ENCODE measurements around the gene PEAR1. TPM values are rescaled to one million over a fixed set of nuclear protein-coding genes. Genes with fewer than 3 reads are reported as not detected.
A peak's percentile ranks its signal among the peaks of the same experiment; 100 is the strongest.

Gene PEAR1
- total RNA-seq, 3 donors from 2014 or later, result 2.3 to 7.2 (median 4.6) TPM

DNA sequence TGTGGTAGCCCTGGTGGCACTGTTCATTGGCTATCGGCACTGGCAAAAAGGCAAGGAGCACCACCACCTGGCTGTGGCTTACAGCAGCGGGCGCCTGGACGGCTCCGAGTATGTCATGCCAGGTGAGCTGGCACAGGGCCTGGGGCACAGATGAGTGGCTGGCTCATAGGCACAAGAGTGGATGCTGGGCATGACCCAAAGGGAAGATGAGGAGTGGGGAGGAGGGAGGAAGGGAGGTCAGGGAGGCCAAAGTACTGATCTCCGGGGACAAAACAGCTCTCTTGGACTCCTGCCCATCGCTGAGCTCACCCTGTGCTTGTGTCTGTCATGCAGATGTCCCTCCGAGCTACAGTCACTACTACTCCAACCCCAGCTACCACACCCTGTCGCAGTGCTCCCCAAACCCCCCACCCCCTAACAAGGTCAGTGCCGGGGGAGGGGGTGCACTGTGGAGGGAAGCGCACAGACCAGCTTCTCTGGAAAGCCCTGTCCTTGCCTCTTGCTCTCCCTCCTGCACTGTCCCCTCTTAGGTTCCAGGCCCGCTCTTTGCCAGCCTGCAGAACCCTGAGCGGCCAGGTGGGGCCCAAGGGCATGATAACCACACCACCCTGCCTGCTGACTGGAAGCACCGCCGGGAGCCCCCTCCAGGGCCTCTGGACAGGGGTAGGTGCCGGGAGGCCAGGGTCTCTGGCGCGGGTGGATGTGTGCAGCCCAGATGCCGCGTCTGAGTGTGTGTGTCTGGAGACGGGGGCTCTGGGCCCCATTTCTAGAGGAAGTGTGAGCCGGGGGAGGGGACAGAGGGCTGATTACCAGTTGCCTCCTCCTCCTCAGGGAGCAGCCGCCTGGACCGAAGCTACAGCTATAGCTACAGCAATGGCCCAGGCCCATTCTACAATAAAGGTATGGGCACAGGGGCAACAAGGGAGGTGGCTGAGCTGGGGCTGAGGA is 19.6 kb downstream of the PEAR1 start:
- Histone ChIP-seq H3K36me3 (ENCODE audit: low read depth) (no peaks in the 10 kb centered on the region), H3K4me1 (ENCODE audit: low read depth) (peaks cover 7% of the 10 kb centered on the region), H3K4me3 (no peak overlapping the region), H3K9me3 (no peaks in the 10 kb centered on the region)
- ATAC-seq, result no peak
- DNase-seq, result peak in 2 of 3 donors; percentile 20 to 36
- intact Hi-C loops (cut with DNase I, micrococcal nuclease), result no loop called here
- TF ChIP-seq, protein P1, sequence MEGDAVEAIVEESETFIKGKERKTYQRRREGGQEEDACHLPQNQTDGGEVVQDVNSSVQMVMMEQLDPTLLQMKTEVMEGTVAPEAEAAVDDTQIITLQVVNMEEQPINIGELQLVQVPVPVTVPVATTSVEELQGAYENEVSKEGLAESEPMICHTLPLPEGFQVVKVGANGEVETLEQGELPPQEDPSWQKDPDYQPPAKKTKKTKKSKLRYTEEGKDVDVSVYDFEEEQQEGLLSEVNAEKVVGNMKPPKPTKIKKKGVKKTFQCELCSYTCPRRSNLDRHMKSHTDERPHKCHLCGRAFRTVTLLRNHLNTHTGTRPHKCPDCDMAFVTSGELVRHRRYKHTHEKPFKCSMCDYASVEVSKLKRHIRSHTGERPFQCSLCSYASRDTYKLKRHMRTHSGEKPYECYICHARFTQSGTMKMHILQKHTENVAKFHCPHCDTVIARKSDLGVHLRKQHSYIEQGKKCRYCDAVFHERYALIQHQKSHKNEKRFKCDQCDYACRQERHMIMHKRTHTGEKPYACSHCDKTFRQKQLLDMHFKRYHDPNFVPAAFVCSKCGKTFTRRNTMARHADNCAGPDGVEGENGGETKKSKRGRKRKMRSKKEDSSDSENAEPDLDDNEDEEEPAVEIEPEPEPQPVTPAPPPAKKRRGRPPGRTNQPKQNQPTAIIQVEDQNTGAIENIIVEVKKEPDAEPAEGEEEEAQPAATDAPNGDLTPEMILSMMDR (IDR thresholded peaks at IDR 0.05), result no peak

DNA sequence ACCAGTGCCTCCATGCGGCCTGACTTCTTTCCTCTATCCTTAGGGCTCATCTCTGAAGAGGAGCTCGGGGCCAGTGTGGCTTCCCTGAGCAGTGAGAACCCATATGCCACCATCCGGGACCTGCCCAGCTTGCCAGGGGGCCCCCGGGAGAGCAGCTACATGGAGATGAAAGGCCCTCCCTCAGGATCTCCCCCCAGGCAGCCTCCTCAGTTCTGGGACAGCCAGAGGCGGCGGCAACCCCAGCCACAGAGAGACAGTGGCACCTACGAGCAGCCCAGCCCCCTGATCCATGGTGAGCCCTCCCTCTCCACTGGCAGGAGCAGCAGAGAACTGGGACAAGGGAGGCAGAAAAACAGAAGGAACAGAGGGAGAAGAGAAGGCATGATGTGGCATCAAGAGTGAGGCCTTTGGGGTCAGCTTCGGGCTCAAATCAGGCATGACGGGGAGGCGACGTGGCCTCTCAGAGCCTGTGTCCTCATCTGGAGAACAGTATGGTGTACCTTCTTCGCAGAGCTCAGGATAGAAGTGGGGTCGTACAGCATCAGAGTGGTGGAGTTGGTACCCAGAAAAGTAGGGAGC is 20.4 kb downstream of the PEAR1 start:
- Histone ChIP-seq H3K4me1 (ENCODE audit: low read depth) (no peaks in the 10 kb centered on the region), H3K36me3 (ENCODE audit: low read depth) (no peaks in the 10 kb centered on the region), H3K9me3 (no peaks in the 10 kb centered on the region), H3K4me3 (no peak overlapping the region)
- intact Hi-C loops (cut with DNase I, micrococcal nuclease), result no loop called here
- ATAC-seq (no peak), DNase-seq (peak in 1 of 3 donors; percentile 9)
- TF ChIP-seq, protein P1 (IDR thresholded peaks at IDR 0.05), result no peak

DNA sequence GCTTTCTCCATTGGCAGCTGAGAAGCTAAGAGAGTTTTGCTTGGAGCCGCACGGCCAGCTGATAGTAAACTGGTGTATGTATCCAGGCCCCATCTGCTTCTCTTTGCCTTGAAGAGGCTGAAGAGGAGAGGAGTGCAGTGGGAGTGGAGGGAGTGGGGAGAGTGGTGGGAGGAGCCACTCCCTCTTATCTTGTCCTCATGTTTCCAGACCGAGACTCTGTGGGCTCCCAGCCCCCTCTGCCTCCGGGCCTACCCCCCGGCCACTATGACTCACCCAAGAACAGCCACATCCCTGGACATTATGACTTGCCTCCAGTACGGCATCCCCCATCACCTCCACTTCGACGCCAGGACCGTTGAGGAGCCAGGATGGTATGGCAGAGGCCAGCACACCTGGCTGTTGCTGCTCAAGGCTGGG is 20.9 kb downstream of the PEAR1 start:
- H3K4me3 ChIP-seq, result no peak overlapping the region
- TF ChIP-seq, protein P1 (IDR thresholded peaks at IDR 0.05), result no peak
- H3K4me1 ChIP-seq (ENCODE audit: low read depth), result no peaks in the 10 kb centered on the region
- no peaks in the 10 kb centered on the region for H3K9me3 ChIP-seq
- ATAC-seq (no peak), DNase-seq (no peak)
- intact Hi-C loops (cut with DNase I, micrococcal nuclease), result no loop called here
- no peaks in the 10 kb centered on the region for H3K36me3 ChIP-seq (ENCODE audit: low read depth)

DNA sequence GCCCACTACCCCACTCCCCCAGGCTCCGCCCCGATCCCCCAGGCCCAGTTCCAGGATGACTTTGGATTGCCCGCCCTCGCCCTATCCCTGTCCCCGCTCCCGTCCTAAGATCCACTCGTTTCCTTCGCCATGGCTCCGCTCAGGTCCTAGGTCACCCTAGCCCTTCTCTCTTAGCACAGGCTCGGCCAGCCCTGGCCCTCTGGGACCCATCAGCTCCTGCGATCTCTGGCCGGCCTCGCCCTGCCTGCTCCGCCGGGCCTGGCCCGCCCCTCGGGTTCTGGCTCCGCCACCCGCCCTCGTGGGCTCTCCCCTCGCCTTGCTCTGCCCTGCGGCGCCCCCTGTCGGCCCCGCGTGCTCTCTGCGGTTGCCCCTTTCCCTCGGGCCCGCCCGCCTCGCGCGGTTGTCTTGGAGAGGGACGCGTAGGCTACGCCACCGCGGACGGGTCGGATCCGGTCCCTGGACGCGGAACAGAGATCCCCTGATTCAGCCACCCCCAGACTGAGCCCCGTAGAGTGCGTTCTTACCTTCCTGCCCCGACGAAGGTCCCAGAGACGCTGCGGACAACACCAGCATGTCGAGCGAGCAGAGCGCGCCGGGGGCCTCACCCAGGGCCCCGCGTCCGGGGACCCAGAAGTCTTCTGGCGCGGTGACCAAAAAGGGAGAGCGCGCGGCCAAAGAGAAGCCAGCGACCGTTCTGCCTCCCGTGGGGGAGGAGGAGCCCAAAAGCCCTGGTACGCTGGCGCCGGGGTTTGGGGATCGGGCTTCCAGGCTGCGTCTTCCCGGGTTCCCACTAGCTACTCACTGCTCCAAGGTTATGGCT is 26.9 kb downstream of the PEAR1 start, which contains the start of gene LRRC71:
Gene LRRC71 (plus strand): TSS at position 400 of the 820 bp plus-strand sequence. CDS start 172 bp downstream, at position 572.
- no peaks in the 10 kb centered on the region for H3K36me3 ChIP-seq (ENCODE audit: low read depth)
- H3K4me3 ChIP-seq, result no peak within 1 kb of the TSS
- no peaks in the 10 kb centered on the region for H3K9me3 ChIP-seq
- peak; percentile 96 for ATAC-seq
- intact Hi-C loops (cut with DNase I, micrococcal nuclease), result no loop called here
- peak; percentile 69 to 85 (median 80) for DNase-seq
- peaks cover 15% of the 10 kb centered on the region for H3K4me1 ChIP-seq (ENCODE audit: low read depth)
- TF ChIP-seq, protein P1 (IDR thresholded peaks at IDR 0.05), result peak; percentile 77

DNA sequence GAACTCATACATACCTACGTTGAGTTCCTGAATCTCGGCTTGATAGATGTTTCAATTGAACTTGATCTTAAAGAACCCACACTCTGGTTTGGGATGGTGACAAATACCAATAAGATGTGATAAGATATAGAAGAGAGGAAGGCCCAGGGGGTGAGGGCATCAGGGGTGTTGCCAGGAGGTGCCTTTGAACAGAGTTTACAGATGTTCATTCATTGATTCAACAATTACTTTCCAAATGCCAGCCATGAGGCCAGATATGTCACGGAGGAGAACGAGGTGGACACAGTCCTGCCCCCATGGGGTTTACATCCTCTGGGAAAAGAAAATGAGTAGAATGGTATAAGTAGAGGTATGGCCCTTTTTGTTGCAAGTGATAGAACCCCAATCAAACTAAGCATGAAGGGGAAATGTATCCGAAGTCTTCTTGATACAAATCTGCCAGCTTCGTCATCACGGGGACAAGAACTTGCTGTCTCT is 27.6 kb downstream of the PEAR1 start:
- Histone ChIP-seq H3K4me3 (no peak overlapping the region), H3K9me3 (no peaks in the 10 kb centered on the region), H3K4me1 (ENCODE audit: low read depth) (peaks cover 15% of the 10 kb centered on the region), H3K36me3 (ENCODE audit: low read depth) (no peaks in the 10 kb centered on the region)
- intact Hi-C loops (cut with DNase I, micrococcal nuclease), result no loop called here
- TF ChIP-seq, protein P1 (IDR thresholded peaks at IDR 0.05), result no peak
- DNase-seq (no peak), ATAC-seq (no peak)

Data from mucosa of descending colon (tissue), 3 donors.